GM21515 (cell line): Measurements from ENCODE around the gene PER2.

Experiments used
- ATAC-seq: cut with Tn5 transposase; IDR thresholded peaks from one replicate; pipeline ENCODE4 v1.9.1; 2021; ENCODE audit not compliant: unreplicated experiment

Gene PER2

GRCh38 chr2:238251331-238251730 lies 37.1 kb downstream of the PER2 start:
- ATAC-seq: no peak

- no peak for ATAC-seq
Observed at GRCh38 chr2:238250896-238251295, 37.5 kb downstream of the PER2 start.

- ATAC-seq: no peak
Observed at GRCh38 chr2:238247841-238248453, 40.5 kb downstream of the PER2 start.

DNA sequence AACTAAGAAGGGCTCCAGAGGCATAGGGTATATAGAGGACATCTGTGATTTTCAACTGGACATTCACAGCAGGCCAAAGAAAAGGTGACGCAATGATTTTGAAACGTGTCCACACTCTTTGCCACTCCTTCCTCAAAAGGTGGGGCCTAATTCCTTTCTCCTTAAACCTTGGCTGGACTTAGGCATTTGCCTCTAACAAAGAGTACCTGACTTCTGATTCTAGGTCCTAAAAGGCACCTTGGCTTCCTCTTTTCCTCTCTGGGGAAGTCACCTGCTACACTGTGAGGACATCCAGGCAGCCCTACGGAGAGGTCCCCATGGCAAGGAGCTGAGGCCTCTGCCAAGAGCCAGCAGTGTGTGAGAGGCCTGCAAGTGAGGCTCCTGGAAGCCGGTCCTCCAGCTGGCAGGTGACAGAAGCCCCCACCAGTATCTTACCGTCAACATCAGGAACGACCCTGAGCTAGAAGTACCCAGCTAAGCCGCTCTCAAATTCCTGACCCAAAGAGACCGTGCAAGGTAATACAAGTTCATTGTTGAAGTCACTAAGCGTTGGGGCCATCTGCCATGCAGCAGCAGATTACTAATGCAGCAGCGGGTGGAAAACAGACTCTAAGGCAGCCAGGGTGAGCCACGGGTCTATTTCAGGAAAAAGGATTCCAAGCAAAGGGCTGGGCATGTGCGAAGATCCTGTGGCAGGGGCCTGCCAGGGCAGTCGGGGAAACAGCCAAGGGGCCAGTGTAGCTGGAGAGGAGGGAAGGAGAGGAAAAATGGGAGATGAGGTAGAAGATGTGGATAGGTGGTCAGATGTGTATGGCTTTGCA lies 41.2 kb downstream of the PER2 start:
- no peak for ATAC-seq

DNA sequence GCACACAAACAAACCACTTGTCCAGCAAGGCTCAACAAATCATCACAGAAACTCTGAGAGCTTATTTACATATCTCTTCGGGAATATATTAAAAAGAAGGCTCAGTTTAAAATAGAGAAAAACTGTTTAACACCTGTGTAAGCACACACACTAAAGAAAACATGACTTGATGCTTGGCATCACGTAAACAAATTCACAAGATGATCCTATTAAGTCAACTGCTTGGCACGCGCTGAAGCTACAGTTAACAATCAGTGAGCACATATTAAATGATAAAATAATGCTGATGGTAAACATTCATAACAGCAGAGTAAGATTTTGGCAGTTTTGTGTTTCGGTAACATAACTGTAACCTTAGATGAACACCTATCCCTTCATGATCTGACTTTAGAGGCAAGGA lies 44.3 kb downstream of the PER2 start:
- no peak for ATAC-seq

DNA sequence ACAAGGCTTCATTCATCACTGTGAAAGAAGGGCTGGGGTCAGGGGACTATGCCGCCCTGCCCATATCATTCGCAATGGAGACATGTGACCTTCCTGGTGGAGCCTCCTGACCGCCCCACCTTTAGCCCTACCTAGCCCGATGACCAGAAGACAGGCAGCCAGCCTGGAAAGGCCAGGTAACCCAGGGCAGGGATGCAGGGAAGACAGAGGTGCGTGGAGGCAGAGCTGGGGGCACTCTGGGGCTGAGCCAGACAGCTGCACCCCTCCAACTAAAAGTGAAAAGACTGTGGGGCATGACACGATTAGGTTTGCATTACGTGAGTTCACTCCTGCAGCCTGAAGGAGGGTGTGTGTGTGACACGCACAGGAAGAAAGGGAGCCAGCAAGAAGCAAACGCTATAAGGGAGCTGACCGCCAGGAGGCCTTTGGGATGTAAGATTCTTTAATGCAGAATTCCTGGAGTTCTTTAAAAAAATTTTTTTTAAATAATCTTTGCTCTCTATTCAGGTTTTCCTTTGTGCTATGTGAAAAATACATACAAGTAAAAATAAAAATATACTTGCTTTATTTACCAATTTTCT lies 44.8 kb downstream of the PER2 start:
- no peak for ATAC-seq

DNA sequence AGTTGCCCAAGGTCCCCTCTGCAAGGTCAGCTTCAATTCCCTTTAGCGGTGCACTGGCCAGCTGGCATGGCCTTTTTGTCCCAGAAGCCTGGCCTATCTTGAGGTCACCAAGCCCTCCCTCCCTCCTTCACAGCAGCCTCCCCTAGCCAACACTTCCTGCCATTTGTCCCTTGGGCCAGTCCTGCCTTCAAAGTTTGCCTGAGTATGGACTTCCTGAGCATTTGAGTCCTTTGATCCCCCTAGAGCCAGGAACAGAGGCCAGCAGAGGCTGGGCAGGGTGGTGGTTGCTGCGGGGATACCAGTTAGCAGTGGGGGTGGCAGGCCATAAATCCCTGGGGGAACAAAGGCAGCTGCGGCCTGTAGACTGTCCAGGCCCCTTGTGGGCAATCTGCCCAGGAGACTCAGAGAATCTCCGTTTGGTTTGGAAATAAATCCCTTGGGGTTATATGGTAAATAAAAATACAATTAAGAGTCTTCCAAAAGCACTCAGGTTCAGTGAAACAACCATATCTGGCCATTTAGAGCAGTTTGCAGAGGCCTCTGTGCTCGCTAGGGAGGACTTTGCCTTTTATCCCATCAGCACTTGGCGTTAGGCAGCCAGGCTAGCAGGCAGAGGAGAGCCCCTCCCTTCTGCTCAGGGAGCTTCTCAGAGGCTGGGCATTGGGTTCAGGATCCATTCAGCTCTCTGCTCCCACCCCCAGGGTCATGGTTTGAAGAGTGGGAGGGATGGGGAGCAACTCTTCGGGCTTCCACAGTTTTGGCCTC lies 45.5 kb downstream of the PER2 start:
- no peak for ATAC-seq

DNA sequence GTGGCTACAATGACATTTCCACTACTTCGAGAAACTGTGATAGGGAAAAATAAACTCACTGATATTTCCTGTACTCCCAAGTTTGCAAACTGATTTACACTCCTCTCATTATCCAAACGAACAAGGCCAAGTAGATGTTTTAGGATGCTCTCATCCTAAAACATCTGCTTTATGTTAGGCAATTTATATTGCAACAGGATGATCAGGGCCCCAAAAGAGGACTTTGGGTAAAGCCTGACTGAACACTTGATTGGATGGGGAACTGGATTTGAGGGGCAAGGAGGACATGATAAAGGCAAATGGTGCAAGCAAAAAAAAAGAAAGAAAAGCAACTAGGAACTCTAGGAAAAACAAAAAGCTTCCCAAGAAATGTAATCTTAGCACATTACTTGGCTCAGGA lies 46.4 kb downstream of the PER2 start:
- ATAC-seq: no peak

DNA sequence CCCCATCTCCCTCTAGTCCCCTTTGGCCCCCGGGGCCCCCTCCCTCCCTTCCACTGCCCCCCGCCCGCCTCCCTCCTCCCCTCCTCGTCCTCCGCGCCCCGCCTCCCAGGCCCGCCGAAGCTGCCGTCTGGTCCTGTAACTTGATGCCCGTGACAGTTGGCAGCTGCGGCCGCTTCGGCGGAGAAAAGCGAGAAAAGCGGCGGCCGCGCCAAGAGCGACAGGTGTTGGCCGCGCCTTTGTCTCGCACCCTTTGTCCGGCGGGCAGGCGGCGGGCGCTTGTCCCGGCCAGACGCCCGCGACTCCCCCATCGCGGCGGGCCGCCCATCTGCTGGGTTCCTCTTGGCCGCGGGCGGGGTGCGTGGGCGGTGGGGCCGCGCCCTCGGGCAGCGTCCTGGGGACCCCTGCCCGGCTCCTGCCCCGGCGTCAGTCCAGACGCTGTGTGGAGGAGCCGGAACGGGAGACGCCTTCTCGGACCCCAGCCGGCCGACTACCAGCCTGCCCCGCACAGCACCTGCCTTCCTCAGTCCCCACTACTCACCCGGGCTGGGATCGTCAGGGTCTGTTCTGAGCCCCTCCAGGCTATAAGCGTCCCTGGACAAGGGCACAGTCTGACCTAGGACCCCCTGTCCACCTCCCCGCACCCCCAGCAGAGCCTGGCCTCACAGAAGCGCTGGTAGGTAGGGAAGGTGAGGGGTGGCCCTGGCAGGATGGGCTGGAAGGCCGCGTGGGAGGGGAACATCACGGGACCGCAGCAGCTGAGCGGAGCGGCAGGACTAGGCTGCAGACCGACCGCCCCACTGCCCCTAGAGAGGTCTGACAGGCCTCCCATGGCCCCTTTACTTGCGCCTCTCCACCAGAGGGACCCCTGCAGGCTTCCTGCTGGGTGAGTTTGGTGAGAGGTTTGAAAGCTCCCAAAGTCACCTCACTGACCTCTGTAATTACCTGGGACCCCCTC lies 47.4 kb downstream of the PER2 start:
- ATAC-seq: no peak

DNA sequence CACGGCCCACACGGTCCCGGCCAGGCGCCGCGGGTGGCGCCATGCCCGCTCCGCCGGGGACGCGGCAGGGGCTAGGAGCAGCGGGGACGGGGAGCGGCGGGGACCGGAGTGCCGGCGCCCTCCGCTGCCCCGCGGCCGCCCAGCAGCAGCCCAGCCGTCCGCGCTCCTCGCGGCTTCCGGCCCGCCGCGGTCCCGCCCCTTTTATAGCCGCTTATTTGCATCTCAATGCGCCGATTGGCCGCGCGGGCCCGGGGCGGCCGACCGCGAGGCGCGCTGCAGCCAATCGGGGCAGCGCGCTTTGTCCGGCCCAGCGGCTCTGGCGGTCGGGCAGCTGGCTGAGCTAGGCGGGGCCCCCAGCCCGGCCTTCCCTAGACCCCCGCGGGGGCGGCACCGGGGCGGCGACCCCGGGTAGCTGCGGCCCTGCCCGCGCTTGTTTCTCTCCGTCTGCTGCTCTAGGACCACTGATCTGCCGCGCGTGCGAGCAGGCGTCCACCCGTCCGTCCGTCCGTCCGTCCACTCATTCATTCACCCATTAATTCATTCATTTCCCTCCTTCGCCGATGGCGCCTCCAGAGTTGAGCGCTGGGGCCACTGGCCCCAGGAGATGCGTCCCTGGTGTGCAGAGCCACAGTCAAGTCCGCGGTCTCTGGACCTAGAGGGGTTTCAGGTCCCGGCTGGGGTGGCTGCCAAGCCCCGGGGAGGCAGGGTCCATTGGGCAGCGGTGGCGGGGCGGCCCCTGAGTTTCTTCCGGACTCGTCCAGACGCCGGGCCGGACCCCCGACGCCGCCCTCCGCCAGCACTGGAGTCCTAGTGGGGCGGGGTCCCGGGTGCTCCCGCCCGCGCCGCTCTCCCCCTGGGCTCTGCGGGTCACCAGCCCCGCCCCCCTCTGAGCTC lies 48.3 kb downstream of the PER2 start, which contains the start of gene HES6:
HES6 (minus strand) TSS at position 176 of the 894 bp plus-strand sequence; CDS start at position 43, 133 bp downstream.
- peak; percentile 79 for ATAC-seq

DNA sequence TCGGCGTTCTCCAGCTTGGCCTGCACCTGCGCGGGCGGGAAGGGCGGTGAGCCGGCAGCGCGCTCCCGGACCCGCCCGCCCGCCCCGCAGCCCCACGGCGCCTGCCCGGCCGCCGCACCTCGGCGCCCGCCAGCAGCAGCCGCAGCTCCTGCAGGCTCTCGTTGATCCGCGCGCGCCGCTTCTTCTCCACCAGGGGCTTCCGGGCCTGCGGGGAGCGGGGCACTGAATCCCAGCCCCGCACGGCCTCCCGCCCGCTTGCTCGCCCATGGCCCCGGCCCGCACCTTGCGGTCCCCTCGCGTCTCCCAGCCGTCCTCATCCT lies 48.9 kb downstream of the PER2 start:
- ATAC-seq: peak; percentile 29

- no peak for ATAC-seq
Observed at GRCh38 chr2:238238766-238239542, 49.5 kb downstream of the PER2 start.

- no peak for ATAC-seq
Observed at GRCh38 chr2:238238311-238238765, 50.1 kb downstream of the PER2 start.

GRCh38 chr2:238237431-238238135 lies 50.8 kb downstream of the PER2 start:
- no peak for ATAC-seq

GRCh38 chr2:238236571-238236970 lies 51.8 kb downstream of the PER2 start:
- no peak for ATAC-seq

DNA sequence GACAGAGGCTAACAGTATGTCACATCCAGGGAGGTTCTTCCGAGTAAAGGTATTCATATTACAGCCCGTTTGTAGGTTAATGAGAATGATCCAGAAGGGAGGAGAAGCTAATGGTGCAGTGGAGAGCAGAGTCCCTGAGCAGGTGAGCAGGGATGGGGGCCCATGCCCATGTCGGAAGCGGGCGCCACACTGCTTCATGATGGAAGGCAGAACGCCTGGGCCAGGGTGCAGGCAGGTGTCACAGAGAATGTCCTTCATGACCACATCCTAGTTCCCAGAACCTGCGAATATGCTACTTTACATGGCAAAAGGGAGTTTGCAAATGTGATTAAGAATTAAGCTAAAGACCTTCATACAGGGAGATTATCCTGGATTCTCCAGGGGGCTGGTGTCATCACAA lies 52.6 kb downstream of the PER2 start:
- ATAC-seq: no peak

DNA sequence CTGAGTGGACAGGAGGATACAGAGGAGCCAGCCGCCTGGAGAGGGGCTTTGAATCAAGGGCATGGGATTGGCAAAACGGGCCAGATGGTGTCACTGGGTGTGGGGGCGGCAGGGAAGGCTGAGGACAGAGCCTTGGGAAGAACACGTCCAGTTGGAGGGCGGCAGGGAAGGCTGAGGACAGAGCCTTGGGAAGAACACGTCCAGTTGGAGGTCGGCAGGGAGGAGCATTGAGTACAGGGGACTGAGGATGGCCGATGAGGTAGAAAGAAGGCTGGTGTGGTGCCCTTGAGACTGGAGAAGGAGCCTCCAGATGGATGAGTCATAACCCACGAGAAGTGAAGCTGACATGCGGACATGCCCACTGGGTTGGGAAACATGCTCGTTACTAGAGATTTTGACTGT lies 53.1 kb downstream of the PER2 start:
- no peak for ATAC-seq

DNA sequence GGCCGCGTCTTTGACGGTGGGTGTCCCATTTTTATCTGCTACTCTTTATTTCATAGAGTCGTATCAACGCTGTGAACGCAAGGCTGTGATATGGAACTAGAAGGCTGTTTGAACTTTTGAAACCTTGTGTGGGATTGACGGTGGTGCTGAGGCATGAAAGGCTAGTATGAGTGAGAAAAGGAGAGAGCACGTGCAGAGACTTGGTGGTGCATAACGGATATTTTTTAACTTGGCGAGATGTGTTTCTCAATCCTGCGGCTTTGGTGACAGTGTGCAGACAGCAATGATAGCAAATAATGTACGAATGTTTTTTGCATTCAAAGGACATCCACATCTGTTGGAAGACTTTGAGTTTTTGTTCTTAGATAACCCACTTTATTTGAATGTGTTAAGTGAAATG lies 54.8 kb downstream of the PER2 start:
- ATAC-seq: no peak
